Osteoblast (primary cell): Measurements from ENCODE around the gene PDCL2. TPM values are rescaled to one million over a fixed set of nuclear protein-coding genes. Genes with fewer than 3 reads are reported as not detected.
A peak's percentile ranks its signal among the peaks of the same experiment; 100 is the strongest.

ENCODE experiments used
- DNase-seq: peaks from one replicate; pipeline ENCODE4 v3.0.0; 2011; ENCODE audit warnings: low spot score, mixed read lengths; ENCODE audit not compliant: insufficient read length; ENCODE audit errors: missing footprints
- H2AFZ ChIP-seq: 2 replicates; pipeline ENCODE4 v1.6.0; 2011; ENCODE audit warnings: mild to moderate bottlenecking, low read length
- H3K27ac ChIP-seq: 2 replicates; pipeline ENCODE4 v1.5.1; 2011; ENCODE audit warnings: mild to moderate bottlenecking, low read depth, low read length, moderate library complexity
- H3K27me3 ChIP-seq: 2 replicates; pipeline ENCODE4 v1.6.0; 2012; ENCODE audit warnings: mild to moderate bottlenecking, control low read depth, inconsistent platforms, low read length, moderate library complexity; ENCODE audit not compliant: insufficient read depth
- H3K36me3 ChIP-seq: 2 replicates; pipeline ENCODE4 v1.5.1; 2011; ENCODE audit warnings: mild to moderate bottlenecking, low read length, control low read depth, moderate library complexity; ENCODE audit not compliant: insufficient read depth
- H3K4me1 ChIP-seq: 2 replicates; pipeline ENCODE4 v1.5.1; 2011; ENCODE audit warnings: mild to moderate bottlenecking, low read length, control low read depth, moderate library complexity; ENCODE audit not compliant: insufficient read depth
- H3K4me2 ChIP-seq: 2 replicates; pipeline ENCODE4 v1.6.0; 2011; ENCODE audit warnings: mild to moderate bottlenecking, low read length; ENCODE audit not compliant: insufficient read depth
- H3K4me3 ChIP-seq: fragments of 200-600 bp; sonication (generic); 3 replicates; pipeline ENCODE4 v1.5.1; 2012; ENCODE audit warnings: mild to moderate bottlenecking, low read length, inconsistent platforms; ENCODE audit not compliant: insufficient read depth
- H3K79me2 ChIP-seq: 2 replicates; pipeline ENCODE4 v1.6.0; 2012; ENCODE audit warnings: mild to moderate bottlenecking, low read length, control low read depth, inconsistent platforms; ENCODE audit not compliant: insufficient read depth
- H3K9me3 ChIP-seq: 2 replicates; pipeline ENCODE4 v1.5.1; 2011; ENCODE audit warnings: low read depth, low read length, control low read depth
- H4K20me1 ChIP-seq: 2 replicates; pipeline ENCODE4 v1.6.0; 2012; ENCODE audit warnings: mild to moderate bottlenecking, low read length, control low read depth; ENCODE audit not compliant: insufficient read depth
- total RNA-seq: library from RNA; depleted of rRNA; stranded (reverse); fragments of >200 nt; gene quantifications from 2 replicates; pipeline ENCODE4 v1.2.3, GENCODE V29; 2012
- TF ChIP-seq, protein P1 (sequence below): IDR thresholded peaks from 2 replicates; pipeline ENCODE4 v1.5.1; 2011; ENCODE audit warnings: mild to moderate bottlenecking, low read depth, low read length, moderate library complexity; ENCODE audit errors: extremely low read depth

Gene PDCL2
- total RNA-seq, 1 donor = not detected

DNA sequence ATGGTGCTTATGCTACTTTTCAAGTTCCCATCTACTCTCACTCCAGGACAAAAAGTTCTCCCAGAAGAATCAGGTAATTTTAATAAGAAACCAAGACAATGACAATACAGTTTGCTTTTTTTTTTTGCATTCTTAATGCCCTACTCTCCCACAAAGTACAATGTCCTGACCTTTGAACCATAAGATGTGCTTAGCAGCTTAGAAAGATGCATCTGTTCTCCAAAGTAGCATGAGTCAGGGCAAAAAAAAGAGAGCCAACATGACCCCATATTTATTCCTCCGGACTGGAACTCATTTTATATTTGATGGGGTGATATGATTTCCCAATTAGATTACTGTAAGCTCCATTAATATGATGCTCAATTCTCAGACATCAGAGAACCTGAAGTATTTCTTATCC is 16.5 kb upstream of the PDCL2 start:
- no peaks in the 10 kb centered on the region for H3K36me3 ChIP-seq
- H3K4me1 ChIP-seq = no peaks in the 10 kb centered on the region
- H3K4me2 ChIP-seq = no peak overlapping the region
- TF ChIP-seq, protein P1, sequence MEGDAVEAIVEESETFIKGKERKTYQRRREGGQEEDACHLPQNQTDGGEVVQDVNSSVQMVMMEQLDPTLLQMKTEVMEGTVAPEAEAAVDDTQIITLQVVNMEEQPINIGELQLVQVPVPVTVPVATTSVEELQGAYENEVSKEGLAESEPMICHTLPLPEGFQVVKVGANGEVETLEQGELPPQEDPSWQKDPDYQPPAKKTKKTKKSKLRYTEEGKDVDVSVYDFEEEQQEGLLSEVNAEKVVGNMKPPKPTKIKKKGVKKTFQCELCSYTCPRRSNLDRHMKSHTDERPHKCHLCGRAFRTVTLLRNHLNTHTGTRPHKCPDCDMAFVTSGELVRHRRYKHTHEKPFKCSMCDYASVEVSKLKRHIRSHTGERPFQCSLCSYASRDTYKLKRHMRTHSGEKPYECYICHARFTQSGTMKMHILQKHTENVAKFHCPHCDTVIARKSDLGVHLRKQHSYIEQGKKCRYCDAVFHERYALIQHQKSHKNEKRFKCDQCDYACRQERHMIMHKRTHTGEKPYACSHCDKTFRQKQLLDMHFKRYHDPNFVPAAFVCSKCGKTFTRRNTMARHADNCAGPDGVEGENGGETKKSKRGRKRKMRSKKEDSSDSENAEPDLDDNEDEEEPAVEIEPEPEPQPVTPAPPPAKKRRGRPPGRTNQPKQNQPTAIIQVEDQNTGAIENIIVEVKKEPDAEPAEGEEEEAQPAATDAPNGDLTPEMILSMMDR = no peak
- H3K9me3 ChIP-seq = no peaks in the 10 kb centered on the region
- no peak overlapping the region for H2AFZ ChIP-seq
- peaks cover 6% of the 10 kb centered on the region for H3K27me3 ChIP-seq
- no peak overlapping the region for H3K4me3 ChIP-seq
- DNase-seq = no peak
- H4K20me1 ChIP-seq = no peaks in the 10 kb centered on the region
- H3K27ac ChIP-seq = no peak overlapping the region
- no peaks in the 10 kb centered on the region for H3K79me2 ChIP-seq

DNA sequence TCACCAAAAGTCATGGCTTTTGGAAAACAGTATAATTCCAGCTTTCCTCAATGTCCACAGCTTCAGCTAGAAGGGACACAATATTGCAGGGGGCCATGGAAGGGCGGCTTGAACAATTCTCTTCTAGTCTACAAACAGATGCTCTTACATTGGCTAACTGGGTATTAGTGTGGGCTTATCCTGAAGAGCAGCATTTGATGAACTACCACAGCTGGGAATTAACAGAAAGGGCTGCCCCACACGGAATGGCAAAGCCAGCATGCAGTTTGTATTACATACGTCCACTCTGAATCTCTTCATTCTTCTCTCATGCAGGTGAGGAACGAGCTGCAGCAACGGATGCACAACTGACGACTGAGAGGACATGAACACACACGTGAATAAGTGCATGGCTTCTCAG is 13.0 kb upstream of the PDCL2 start:
- Histone ChIP-seq H3K4me1 (no peaks in the 10 kb centered on the region), H3K27ac (no peak overlapping the region), H3K36me3 (no peaks in the 10 kb centered on the region), H3K4me3 (no peak overlapping the region), H3K79me2 (no peaks in the 10 kb centered on the region), H2AFZ (peak overlapping the region; percentile 49), H4K20me1 (no peaks in the 10 kb centered on the region), H3K27me3 (peaks cover 9% of the 10 kb centered on the region), H3K4me2 (no peak overlapping the region), H3K9me3 (no peaks in the 10 kb centered on the region)
- no peak for DNase-seq
- TF ChIP-seq, protein P1 = no peak

DNA sequence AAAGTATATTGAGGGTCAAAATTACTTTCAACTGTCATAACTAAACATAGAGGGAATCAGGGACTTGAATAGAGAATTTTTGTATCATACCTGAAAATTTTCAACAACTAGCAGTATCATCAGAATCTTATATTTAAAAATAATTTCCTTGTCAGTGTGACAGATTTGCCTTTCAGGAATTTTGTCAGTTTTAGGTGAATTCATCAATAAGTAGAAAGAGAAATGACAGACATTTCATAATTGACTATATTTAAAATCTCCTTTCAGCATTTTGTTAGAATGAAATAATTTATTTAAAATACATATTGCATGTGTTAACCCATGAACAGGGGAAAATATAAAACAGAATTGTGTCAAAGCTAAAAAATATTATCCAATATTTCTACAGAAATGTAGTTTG is 8.6 kb upstream of the PDCL2 start:
- Histone ChIP-seq H3K4me3 (no peak overlapping the region), H4K20me1 (no peaks in the 10 kb centered on the region), H3K27me3 (peaks cover 12% of the 10 kb centered on the region), H3K79me2 (no peaks in the 10 kb centered on the region), H3K36me3 (no peaks in the 10 kb centered on the region), H3K4me1 (no peaks in the 10 kb centered on the region), H2AFZ (no peak overlapping the region), H3K27ac (no peak overlapping the region), H3K9me3 (no peaks in the 10 kb centered on the region), H3K4me2 (no peak overlapping the region)
- TF ChIP-seq, protein P1 = no peak
- no peak for DNase-seq

DNA sequence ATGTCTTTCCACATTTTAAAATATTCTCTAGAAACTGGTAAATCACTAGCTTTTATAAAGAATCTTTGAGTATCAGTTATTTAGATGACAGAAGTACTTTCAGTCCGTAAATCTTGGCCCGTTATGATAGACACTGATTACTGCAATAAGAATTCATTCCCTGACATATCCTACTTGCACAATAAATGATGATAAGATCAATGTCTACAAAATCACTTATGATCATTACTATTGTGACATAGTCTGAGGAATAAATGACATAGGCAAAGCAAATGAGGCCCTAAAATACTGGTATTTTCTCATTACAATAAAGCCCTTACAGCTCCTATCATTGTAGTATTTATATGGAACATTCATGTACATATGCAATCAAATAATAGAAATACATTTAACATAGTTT is 6.6 kb upstream of the PDCL2 start:
- no peak overlapping the region for H3K4me2 ChIP-seq
- no peaks in the 10 kb centered on the region for H3K4me1 ChIP-seq
- H3K27ac ChIP-seq = no peak overlapping the region
- no peak overlapping the region for H3K4me3 ChIP-seq
- peaks cover 6% of the 10 kb centered on the region for H3K27me3 ChIP-seq
- H3K79me2 ChIP-seq = no peaks in the 10 kb centered on the region
- H2AFZ ChIP-seq = no peak overlapping the region
- H3K36me3 ChIP-seq = no peaks in the 10 kb centered on the region
- no peaks in the 10 kb centered on the region for H4K20me1 ChIP-seq
- TF ChIP-seq, protein P1 = no peak
- H3K9me3 ChIP-seq = no peaks in the 10 kb centered on the region
- DNase-seq = no peak
